SK-N-SH (cell line): ENCODE measurements around the gene SREBF2. TPM values are rescaled to one million over a fixed set of nuclear protein-coding genes. Genes with fewer than 3 reads are reported as not detected.

ENCODE experiments used
- CTCF ChIA-PET: fragments of 300-600, 350-600 bp; formaldehyde crosslinking; extraction: SDS; loops from one replicate; lab custom pipeline; 2021; lab: Yijun Ruan, JAX
- POLR2A ChIA-PET: fragments of 350-600 bp; sonication (Branson Sonifier 250); formaldehyde crosslinking; extraction: SDS; loops from one replicate; lab custom pipeline; 2020; ENCODE audit warnings: antibody characterized with exemption, inconsistent platforms; lab: Yijun Ruan, JAX
- DNase-seq: peaks from one replicate; pipeline ENCODE4 v3.0.0; 2012
- H2AFZ ChIP-seq: fragments of 200-600 bp; sonication (generic); 2 replicates; pipeline ENCODE4 v1.8.1; 2016; ENCODE audit warnings: antibody characterized with exemption, mild to moderate bottlenecking, low read depth
- H3F3A ChIP-seq: fragments of 200-600 bp; sonication (generic); replicated peaks from 2 replicates; pipeline ENCODE3; 2016; ENCODE audit warnings: antibody characterized with exemption, mild to moderate bottlenecking; ENCODE audit not compliant: insufficient read depth
- H3K27ac ChIP-seq, 2 experiments: fragments of 200-500 bp in 1 of 2; fragments of 200-600 bp in 1 of 2; sonication (Bioruptor generic) in 1 of 2; sonication (generic), shearing (Covaris generic) in 1 of 2; 2 replicates each; pipeline versions ENCODE4 v1.5.1 to v1.6.1; 2014 to 2016; ENCODE audit warnings: low read depth in 2 of 2, inconsistent platforms in 1 of 2, low read length in 1 of 2, mild to moderate bottlenecking in 1 of 2, mixed read lengths in 1 of 2
- H3K27me3 ChIP-seq: fragments of 200-600 bp; sonication (generic), shearing (Covaris generic); 2 replicates; pipeline ENCODE4 v1.6.1; 2016; ENCODE audit warnings: mixed run types; ENCODE audit not compliant: insufficient read depth
- H3K36me3 ChIP-seq, 2 experiments: fragments of 200-500 bp in 1 of 2; fragments of 200-600 bp in 1 of 2; sonication (Bioruptor generic) in 1 of 2; sonication (generic) in 1 of 2; replicated peaks in 1 of 2; 2 replicates each; pipeline versions ENCODE3 to v1.5.1; 2014 to 2016; ENCODE audit warnings: low read length in 1 of 2, mild to moderate bottlenecking in 1 of 2; ENCODE audit not compliant: insufficient read depth in 2 of 2, control insufficient read depth in 1 of 2
- H3K4me1 ChIP-seq, 2 experiments: fragments of 200-500 bp in 1 of 2; fragments of 200-600 bp in 1 of 2; sonication (Bioruptor generic) in 1 of 2; sonication (generic), shearing (Covaris generic) in 1 of 2; 2 replicates each; pipeline versions ENCODE4 v1.5.1 to v1.6.1; 2014 to 2016; ENCODE audit warnings: low read depth in 1 of 2, low read length in 1 of 2, mixed run types in 1 of 2; ENCODE audit not compliant: insufficient read depth in 2 of 2, control insufficient read depth in 1 of 2
- H3K4me2 ChIP-seq: fragments of 200-600 bp; sonication (generic), shearing (Covaris generic); 2 replicates; pipeline ENCODE4 v1.6.1; 2017; ENCODE audit warnings: mixed run types
- H3K4me3 ChIP-seq, 2 experiments: fragments of 200-500 bp in 1 of 2; fragments of 200-600 bp in 1 of 2; sonication (Bioruptor generic) in 1 of 2; sonication (generic), shearing (Covaris generic) in 1 of 2; 2 replicates each; pipeline versions ENCODE4 v1.5.1 to v1.8.1; 2014 to 2016; ENCODE audit warnings: low read depth in 2 of 2, inconsistent platforms in 1 of 2, low read length in 1 of 2, mild to moderate bottlenecking in 1 of 2, mixed read lengths in 1 of 2, moderate library complexity in 1 of 2
- H3K79me2 ChIP-seq: fragments of 200-600 bp; sonication (generic); 2 replicates; pipeline ENCODE4 v1.8.1; 2017; ENCODE audit warnings: mild to moderate bottlenecking; ENCODE audit not compliant: insufficient read depth
- H3K9ac ChIP-seq: fragments of 200-600 bp; sonication (generic); 2 replicates; pipeline ENCODE4 v1.6.1; 2017; ENCODE audit warnings: mixed run types
- H3K9me2 ChIP-seq: fragments of 200-600 bp; sonication (generic); 2 replicates; pipeline ENCODE4 v1.6.1; 2017; ENCODE audit warnings: mixed run types
- H3K9me3 ChIP-seq: fragments of 200-600 bp; sonication (generic); 2 replicates; pipeline ENCODE4 v1.6.1; 2017; ENCODE audit warnings: mixed run types, mild to moderate bottlenecking, moderate library complexity
- H4K20me1 ChIP-seq: fragments of 200-600 bp; sonication (generic); 2 replicates; pipeline ENCODE4 v1.6.1; 2017; ENCODE audit warnings: mild to moderate bottlenecking, mixed run types; ENCODE audit not compliant: insufficient read depth
- ELF1 ChIP-seq: IDR thresholded peaks from 2 replicates; pipeline ENCODE4 v1.4.0; 2012
- EP300 ChIP-seq, 2 experiments: IDR thresholded peaks; 2 replicates each; pipeline versions ENCODE4 v1.4.0 to v1.6.1; 2012; ENCODE audit warnings: borderline replicate concordance in 1 of 2, low read depth in 1 of 2, low read length in 1 of 2
- FOXJ3 ChIP-seq: sonication (generic); formaldehyde crosslinking; IDR thresholded peaks from 2 replicates; pipeline ENCODE4 v1.5.1; 2020; ENCODE audit warnings: mild to moderate bottlenecking, missing genetic modification reagents
- GABPA ChIP-seq: IDR thresholded peaks from 2 replicates; pipeline ENCODE4 v1.4.0; 2012; ENCODE audit warnings: low read depth, mild to moderate bottlenecking
- JUND ChIP-seq: IDR thresholded peaks from 2 replicates; pipeline ENCODE4 v1.4.0; 2012
- MEF2A ChIP-seq: IDR thresholded peaks from 2 replicates; pipeline ENCODE4 v1.4.0; 2012; ENCODE audit warnings: low read depth, borderline replicate concordance
- NRF1 ChIP-seq: IDR thresholded peaks from 2 replicates; pipeline ENCODE4 v1.6.1; 2012; ENCODE audit warnings: low read depth, mild to moderate bottlenecking, low read length
- RAD21 ChIP-seq: IDR thresholded peaks from 2 replicates; pipeline ENCODE4 v1.6.1; 2012; ENCODE audit warnings: mild to moderate bottlenecking, low read length
- RCOR1 ChIP-seq: fragments of 150-350 bp; IDR thresholded peaks from 2 replicates; pipeline ENCODE4 v1.6.1; 2017; ENCODE audit warnings: antibody characterized with exemption, low read length
- RFX5 ChIP-seq: IDR thresholded peaks from 2 replicates; pipeline ENCODE4 v1.6.1; 2012; ENCODE audit warnings: mild to moderate bottlenecking, improper control_type of control experiment, low read length
- TAF1 ChIP-seq: IDR thresholded peaks from 2 replicates; pipeline ENCODE4 v1.6.1; 2012; ENCODE audit warnings: low read depth, mild to moderate bottlenecking, low read length, moderate library complexity, borderline replicate concordance
- TEAD4 ChIP-seq: IDR thresholded peaks from 2 replicates; pipeline ENCODE4 v1.4.0; 2012; ENCODE audit warnings: mild to moderate bottlenecking, borderline replicate concordance; ENCODE audit not compliant: insufficient read depth
- WGBS: methylation state at CpG from one replicate; pipeline ENCODE4 v1.1.6; 2017; ENCODE audit warnings: low lambda C conversion rate; 5-methylcytosine and 5-hydroxymethylcytosine counted together
- polyA plus RNA-seq, 3 experiments: library from polyadenylated mRNA; depleted of rRNA; stranded (reverse); fragments of >200 nt; gene quantifications; 2 replicates each; pipeline ENCODE4 v1.2.3, GENCODE V29; 2012
- TF ChIP-seq, protein P1 (sequence below): fragments of 200-600 bp; sonication (generic); IDR thresholded peaks from 2 replicates; pipeline ENCODE4 v1.6.1; 2017; ENCODE audit warnings: antibody characterized with exemption, mild to moderate bottlenecking, moderate library complexity
- TF ChIP-seq, protein P2 (sequence below): IDR thresholded peaks from 2 replicates; pipeline ENCODE4 v1.4.0; 2012; ENCODE audit warnings: low read depth, borderline replicate concordance
- TF ChIP-seq, protein P3 (sequence below): IDR thresholded peaks from 2 replicates; pipeline ENCODE4 v1.6.1; 2012; ENCODE audit warnings: mild to moderate bottlenecking, low read depth, low read length, moderate library complexity
- TF ChIP-seq, protein P4 (sequence below): IDR thresholded peaks from 2 replicates; pipeline ENCODE4 v1.4.0; 2012; ENCODE audit warnings: low read depth
- TF ChIP-seq, protein P5 (sequence below): IDR thresholded peaks from 2 replicates; pipeline ENCODE4; 2012

Gene SREBF2
- polyA plus RNA-seq, 1 of the 3 experiments (the other 2 are of a cell fraction), result 7.5 TPM

DNA sequence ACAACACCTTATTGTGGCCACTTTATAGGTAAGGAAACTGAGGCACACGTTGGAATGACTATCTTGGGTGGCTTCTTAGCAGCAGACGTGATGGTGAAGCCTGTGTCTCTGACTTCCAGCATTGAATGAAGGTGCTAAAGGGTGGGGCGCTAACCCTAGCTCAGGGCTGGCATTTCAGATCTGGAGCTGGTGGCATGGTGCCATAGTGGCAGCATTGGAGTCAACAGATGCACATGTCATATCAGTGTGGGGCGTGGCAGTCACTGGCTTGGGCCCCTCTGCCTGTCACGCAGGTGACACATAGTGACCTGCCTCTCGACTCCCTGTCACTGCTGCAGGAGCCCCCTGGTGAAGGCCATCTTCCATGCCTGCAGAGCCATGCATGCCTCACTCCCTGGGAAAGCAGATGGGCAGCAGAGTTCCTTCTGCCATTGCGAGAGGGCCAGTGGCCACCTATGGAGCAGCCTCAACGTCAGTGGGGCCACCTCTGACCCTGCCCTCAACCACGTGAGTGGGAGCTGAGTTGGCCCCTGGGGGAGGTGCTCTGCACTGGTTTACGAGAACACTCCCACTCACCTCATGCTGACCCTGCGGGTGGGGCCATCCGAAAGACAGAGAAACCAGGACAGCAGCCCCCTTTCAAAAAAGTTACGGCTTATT, 67.2 kb downstream of the SREBF2 start:
- Histone ChIP-seq H3K79me2 (no peaks in the 10 kb centered on the region), H3K9me3 (no peaks in the 10 kb centered on the region), H3K27ac (no peak overlapping the region), H3F3A (no peaks in the 10 kb centered on the region), H3K27me3 (no peaks in the 10 kb centered on the region), H3K4me2 (no peak overlapping the region), H4K20me1 (no peaks in the 10 kb centered on the region), H2AFZ (no peak overlapping the region), H3K4me3 (no peak overlapping the region), H3K9ac (no peak overlapping the region), H3K9me2 (no peaks in the 10 kb centered on the region), H3K36me3 (peaks cover 0 to 6% of the 10 kb centered on the region in 2 experiments), H3K4me1 (no peaks in the 10 kb centered on the region)
- WGBS, result 84% methylated on average over 4 of the region's 13 CpGs
- DNase-seq, result no peak
- POLR2A ChIA-PET, result no interaction called here
- CTCF ChIA-PET, result no interaction called here
- TF ChIP-seq FOXJ3 (CRISPR knock-in tag) (no peak), JUND (no peak), TAF1 (no peak), RAD21 (no peak), RCOR1 (no peak), TEAD4 (no peak), RFX5 (no peak), ELF1 (no peak), NRF1 (no peak), EP300 (IDR thresholded peaks at IDR 0.05; ENCODE audit: borderline replicate concordance in 1 of 2, low read depth in 1 of 2, low read length in 1 of 2) (no peak), GABPA (no peak), MEF2A (no peak)
- TF ChIP-seq, protein P1, sequence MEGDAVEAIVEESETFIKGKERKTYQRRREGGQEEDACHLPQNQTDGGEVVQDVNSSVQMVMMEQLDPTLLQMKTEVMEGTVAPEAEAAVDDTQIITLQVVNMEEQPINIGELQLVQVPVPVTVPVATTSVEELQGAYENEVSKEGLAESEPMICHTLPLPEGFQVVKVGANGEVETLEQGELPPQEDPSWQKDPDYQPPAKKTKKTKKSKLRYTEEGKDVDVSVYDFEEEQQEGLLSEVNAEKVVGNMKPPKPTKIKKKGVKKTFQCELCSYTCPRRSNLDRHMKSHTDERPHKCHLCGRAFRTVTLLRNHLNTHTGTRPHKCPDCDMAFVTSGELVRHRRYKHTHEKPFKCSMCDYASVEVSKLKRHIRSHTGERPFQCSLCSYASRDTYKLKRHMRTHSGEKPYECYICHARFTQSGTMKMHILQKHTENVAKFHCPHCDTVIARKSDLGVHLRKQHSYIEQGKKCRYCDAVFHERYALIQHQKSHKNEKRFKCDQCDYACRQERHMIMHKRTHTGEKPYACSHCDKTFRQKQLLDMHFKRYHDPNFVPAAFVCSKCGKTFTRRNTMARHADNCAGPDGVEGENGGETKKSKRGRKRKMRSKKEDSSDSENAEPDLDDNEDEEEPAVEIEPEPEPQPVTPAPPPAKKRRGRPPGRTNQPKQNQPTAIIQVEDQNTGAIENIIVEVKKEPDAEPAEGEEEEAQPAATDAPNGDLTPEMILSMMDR, result no peak
- TF ChIP-seq, protein P2, sequence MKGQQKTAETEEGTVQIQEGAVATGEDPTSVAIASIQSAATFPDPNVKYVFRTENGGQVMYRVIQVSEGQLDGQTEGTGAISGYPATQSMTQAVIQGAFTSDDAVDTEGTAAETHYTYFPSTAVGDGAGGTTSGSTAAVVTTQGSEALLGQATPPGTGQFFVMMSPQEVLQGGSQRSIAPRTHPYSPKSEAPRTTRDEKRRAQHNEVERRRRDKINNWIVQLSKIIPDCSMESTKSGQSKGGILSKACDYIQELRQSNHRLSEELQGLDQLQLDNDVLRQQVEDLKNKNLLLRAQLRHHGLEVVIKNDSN, result no peak
- TF ChIP-seq, protein P3, sequence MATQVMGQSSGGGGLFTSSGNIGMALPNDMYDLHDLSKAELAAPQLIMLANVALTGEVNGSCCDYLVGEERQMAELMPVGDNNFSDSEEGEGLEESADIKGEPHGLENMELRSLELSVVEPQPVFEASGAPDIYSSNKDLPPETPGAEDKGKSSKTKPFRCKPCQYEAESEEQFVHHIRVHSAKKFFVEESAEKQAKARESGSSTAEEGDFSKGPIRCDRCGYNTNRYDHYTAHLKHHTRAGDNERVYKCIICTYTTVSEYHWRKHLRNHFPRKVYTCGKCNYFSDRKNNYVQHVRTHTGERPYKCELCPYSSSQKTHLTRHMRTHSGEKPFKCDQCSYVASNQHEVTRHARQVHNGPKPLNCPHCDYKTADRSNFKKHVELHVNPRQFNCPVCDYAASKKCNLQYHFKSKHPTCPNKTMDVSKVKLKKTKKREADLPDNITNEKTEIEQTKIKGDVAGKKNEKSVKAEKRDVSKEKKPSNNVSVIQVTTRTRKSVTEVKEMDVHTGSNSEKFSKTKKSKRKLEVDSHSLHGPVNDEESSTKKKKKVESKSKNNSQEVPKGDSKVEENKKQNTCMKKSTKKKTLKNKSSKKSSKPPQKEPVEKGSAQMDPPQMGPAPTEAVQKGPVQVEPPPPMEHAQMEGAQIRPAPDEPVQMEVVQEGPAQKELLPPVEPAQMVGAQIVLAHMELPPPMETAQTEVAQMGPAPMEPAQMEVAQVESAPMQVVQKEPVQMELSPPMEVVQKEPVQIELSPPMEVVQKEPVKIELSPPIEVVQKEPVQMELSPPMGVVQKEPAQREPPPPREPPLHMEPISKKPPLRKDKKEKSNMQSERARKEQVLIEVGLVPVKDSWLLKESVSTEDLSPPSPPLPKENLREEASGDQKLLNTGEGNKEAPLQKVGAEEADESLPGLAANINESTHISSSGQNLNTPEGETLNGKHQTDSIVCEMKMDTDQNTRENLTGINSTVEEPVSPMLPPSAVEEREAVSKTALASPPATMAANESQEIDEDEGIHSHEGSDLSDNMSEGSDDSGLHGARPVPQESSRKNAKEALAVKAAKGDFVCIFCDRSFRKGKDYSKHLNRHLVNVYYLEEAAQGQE, result no peak
- TF ChIP-seq, protein P4, sequence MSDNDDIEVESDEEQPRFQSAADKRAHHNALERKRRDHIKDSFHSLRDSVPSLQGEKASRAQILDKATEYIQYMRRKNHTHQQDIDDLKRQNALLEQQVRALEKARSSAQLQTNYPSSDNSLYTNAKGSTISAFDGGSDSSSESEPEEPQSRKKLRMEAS, result no peak
- TF ChIP-seq, protein P5, sequence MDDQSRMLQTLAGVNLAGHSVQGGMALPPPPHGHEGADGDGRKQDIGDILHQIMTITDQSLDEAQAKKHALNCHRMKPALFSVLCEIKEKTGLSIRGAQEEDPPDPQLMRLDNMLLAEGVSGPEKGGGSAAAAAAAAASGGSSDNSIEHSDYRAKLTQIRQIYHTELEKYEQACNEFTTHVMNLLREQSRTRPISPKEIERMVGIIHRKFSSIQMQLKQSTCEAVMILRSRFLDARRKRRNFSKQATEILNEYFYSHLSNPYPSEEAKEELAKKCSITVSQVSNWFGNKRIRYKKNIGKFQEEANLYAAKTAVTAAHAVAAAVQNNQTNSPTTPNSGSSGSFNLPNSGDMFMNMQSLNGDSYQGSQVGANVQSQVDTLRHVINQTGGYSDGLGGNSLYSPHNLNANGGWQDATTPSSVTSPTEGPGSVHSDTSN, result no peak
